NOMO-1 (cell line): ENCODE results near the gene FSIP1.
A peak's percentile ranks its signal among the peaks of the same experiment; 100 is the strongest.

Source experiments
- DNase-seq, 2 experiments: peaks; one replicate each; lab custom pipeline; 2025; ENCODE audit not compliant: unreplicated experiment in 2 of 2; lab: John Stamatoyannopoulos, UW

Gene FSIP1

DNA sequence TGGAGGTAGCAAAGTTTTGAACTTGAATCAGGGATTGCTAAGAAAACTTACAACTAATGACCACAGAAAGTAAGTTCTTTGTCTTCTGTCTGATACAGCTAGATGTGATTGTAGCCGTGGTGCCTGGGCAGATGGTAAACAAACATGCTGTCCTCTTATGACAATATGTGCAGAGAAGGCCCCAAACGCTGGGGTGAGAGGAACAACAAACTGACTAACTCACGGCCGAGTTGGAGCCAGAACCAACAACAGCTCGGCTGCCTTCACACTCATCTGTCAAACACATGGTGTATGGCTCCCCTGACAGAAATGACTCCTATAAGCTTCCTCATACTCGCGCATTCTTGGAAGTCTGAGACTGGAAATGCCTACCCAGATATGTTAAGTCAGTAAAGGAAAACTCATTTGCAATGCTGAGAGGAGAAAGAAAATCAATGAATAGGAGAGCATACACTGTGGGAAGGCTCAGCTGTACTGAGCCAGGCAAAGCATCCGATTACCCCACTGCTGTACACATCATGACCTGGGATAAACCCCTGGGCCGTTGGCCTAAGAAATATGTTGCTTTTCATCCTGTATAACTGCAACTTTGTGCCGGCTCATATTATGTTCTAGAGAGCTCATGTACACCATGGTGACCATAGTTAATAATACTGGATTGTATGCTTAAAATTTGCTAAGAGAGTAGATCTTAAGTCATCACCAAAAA is 196.1 kb downstream of the FSIP1 start:
- DNase-seq, result no peak

DNA sequence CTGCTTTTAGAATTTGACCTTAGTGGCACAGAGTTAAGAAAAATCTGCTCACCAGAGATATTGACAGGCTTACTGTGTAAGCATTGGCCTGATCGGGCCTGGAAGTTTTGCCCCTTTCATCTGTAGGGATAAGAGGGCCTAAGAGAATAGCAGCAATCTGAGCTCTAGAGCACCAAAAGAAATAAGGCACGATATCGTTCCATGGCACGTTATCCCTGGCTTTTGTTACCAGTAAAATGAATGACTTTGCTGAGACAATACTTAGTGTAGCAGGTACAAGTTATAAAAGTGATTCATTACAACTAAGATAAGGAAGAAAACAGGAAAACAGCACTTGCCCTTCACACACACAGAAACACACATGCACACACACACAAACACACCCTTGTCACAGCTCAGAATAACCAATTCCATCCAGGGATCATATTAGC is 196.8 kb downstream of the FSIP1 start:
- no peak for DNase-seq

DNA sequence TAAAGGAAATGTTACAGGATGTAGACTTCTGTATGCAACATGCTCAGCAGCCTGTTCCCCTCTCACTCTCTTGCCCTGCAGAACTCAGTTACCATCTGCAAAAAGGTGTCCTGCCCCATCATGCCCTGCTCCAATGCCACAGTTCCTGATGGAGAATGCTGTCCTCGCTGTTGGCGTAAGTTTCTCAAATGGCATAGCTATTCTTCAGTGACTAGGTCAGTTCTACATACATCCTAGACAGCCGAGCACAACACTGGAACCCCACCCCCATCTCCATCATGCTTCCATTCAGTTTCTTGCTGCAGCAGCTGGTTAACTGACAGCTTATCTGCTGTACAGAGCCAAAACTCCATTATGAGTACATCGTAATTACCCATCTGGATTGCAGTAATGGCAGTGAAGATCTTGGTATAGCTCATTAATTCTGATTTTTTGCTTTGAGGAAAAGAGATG is 197.2 kb downstream of the FSIP1 start:
- DNase-seq, result no peak

DNA sequence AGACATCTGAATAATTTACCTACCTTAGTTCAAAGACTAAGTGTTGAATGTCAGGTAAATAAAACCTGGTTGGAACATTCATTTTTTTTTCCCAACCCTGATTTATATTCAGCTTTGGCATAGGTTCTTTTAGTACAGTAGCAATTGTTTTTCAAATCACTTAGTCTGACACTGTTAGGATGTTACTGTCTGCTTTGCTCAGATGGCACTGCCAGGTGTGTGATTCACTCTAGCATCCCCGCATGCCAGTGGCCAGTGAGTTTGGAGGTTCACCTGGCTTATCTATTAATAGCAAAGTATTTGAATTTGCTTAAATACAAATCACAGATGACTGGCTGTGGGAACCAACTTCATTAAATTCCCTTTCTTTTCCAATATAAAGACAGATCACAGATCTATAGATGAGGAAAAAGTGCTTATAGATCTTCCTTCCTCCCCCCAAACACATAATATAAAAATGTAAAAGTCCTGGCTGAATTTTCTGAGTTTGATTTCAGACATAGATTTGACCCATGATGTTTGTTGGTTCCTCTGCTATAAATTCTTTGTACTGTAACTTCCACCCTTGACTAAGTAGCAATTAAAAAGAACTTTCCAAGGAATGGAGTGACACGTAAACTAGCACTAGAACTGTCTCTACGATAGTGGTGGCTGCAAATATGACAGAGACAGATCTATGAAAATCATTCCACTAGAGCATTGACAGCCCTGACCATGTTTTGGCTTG is 197.8 kb downstream of the FSIP1 start:
- DNase-seq, result no peak

DNA sequence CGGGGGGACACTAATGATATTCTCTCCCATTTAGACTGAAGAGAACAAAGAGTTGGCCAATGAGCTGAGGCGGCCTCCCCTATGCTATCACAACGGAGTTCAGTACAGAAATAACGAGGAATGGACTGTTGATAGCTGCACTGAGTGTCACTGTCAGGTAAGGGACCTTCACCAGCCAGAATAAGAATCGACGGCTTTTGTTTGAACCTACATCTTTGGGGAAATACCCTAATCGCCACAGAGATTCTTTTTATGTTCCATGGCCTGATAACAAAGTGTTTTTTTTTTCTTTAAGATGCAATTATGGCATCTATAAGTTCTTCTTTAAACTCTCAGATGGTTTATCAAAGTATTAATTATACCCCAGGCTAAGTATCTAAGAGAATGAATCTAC is 198.4 kb downstream of the FSIP1 start:
- DNase-seq, result no peak

DNA sequence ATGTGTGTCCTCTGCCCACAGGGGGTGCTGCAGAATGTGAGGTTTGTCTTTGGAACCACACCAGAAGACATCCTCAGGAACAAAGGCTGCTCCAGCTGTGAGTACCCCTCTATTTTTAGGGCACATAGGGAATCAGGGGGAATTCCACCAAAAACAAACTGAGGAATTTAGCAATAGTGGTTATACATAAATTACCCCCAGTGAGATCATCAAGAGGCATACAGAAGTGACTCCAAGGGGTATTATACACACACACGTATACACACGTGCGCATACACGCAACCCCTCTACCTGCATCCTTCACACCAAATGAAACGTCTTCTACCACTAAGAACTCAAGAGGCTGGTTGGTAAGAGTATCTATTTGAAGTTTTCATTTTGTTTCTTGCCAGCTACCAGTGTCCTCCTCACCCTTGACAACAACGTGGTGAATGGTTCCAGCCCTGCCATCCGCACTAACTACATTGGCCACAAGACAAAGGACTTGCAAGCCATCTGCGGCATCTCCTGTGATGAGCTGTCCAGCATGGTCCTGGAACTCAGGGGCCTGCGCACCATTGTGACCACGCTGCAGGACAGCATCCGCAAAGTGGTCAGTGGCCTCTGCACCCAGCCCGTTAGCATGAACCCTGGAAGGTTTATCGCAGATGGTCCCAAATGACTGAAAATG is 198.9 kb downstream of the FSIP1 start:
- no peak for DNase-seq

DNA sequence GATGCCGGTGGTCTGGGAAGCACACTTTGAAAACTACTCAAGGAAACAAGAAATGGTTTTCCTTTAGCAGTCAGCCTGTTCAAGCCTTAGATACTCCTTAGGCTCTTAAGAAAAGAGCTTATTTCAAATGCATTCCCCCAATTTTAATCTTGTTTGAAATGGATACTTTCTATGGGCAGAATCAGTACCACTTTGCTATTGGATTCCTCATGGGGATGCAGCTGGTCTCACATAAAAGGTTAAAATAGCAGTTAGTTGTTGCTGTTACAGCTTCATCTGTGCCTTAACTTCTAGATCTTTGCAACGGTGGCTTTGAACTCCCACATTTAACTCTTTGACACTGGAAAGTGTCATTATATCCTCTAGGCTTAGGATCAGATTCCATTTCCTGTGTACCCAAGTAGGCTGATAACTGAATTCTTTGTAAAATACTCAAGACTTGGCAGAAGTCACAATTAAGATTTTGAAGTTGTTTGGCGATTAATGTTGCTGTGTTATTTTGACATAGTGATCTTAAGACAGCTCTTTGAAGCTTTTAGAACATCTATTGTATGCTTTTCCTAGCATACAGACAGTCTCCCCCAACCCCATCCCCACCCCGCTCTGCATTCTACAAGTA is 199.6 kb downstream of the FSIP1 start:
- DNase-seq, result peak; percentile 8 to 16

DNA sequence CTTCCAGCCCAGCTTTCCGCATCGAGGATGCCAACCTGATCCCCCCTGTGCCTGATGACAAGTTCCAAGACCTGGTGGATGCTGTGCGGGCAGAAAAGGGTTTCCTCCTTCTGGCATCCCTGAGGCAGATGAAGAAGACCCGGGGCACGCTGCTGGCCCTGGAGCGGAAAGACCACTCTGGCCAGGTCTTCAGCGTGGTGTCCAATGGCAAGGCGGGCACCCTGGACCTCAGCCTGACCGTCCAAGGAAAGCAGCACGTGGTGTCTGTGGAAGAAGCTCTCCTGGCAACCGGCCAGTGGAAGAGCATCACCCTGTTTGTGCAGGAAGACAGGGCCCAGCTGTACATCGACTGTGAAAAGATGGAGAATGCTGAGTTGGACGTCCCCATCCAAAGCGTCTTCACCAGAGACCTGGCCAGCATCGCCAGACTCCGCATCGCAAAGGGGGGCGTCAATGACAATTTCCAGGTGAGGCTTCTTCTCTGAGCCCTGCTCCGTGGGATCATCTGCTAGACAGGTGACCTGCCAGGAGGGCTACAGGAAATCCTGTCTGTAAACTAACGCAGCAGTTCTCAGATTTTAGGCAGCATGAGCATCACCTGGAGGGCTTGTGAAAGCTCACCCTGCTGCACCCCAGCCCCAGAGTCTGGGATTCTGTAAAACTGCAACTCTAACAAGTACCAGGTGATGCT is 200.2 kb downstream of the FSIP1 start:
- DNase-seq, result no peak

DNA sequence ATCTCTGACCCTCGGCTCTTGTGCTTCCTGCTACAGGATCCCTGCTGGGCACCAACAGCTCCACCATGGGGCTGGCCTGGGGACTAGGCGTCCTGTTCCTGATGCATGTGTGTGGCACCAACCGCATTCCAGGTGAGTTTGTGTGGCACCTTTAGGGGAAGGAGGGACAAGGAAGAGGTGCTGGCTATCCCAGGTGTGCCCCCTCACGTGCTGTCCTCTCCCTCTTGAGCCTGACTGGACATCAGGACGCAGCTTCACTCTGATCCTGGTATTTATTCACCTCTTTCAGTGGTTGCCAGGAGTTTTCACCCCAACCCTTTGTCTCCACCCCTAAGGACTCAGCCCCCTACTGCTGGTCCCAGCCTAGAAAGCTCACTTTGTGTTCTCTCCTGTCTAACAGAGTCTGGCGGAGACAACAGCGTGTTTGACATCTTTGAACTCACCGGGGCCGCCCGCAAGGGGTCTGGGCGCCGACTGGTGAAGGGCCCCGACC is 200.8 kb downstream of the FSIP1 start:
- DNase-seq, result peak; percentile 33 to 46

DNA sequence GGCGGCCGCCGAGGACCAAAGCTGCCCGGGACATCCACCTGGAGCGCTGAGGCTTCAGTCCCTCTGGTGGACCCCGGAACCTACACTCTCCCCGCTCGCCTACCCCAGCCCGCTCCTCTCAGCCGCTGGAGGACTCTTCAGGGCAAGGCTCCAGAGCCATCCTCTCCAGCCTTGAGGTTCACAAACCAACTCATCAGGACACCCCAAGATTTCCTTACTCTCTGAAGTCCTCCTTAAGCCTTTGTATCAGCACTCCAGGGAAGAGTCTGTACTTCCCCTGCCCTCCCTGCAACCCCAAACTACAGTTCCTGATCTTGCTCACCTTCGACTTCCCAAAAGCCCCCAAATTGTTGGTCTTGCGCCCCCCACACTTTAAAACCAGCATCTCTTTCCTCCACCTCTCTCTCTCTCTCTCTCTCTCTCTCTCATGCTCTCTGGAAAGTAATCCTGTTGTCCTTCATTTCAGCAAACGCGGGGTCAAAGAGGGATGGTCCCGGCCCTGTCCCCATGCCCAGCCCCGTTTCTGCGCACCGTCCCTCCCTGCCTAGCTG is 201.3 kb downstream of the FSIP1 start:
- no peak for DNase-seq

DNA sequence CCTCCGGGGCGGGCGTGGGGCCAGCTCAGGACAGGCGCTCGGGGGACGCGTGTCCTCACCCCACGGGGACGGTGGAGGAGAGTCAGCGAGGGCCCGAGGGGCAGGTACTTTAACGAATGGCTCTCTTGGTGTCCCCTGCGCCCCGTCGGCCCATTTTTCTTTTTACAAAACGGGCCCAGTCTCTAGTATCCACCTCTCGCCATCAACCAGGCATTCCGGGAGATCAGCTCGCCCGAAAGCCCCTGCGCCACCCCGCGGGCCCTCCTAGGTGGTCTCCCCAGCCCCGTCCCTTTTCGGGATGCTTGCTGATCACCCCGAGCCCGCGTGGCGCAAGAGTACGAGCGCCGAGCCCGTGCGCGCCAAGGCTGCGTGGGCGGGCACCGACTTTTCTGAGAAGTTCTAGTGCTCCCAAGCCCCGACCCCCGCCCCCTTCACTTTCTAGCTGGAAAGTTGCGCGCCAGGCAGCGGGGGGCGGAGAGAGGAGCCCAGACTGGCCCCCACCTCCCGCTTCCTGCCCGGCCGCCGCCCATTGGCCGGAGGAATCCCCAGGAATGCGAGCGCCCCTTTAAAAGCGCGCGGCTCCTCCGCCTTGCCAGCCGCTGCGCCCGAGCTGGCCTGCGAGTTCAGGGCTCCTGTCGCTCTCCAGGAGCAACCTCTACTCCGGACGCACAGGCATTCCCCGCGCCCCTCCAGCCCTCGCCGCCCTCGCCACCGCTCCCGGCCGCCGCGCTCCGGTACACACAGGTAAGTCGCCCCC is 202.0 kb downstream of the FSIP1 start, which contains the start of gene THBS1:
Gene THBS1 (plus strand): TSS at position 595 of the 757 bp plus-strand sequence. CDS start 779 bp downstream, outside the sequence.
- DNase-seq, result peak; percentile 30 to 50

DNA sequence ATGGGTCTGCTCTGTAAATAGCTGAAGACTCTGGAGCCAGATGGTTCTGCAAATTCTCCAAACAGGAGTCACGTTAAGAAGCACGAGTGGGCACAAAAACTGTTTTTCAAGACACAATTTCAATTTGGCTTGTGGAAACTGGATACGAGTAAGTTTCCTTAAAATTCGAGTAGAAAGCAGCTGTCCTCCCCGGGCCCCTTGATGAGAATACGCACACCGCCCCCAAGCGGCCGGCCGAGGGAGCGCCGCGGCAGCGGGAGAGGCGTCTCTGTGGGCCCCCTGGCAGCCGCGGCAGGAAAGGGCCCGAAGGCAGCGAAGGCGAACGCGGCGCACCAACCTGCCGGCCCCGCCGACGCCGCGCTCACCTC is 202.5 kb downstream of the FSIP1 start:
- DNase-seq, result peak; percentile 82 to 86

DNA sequence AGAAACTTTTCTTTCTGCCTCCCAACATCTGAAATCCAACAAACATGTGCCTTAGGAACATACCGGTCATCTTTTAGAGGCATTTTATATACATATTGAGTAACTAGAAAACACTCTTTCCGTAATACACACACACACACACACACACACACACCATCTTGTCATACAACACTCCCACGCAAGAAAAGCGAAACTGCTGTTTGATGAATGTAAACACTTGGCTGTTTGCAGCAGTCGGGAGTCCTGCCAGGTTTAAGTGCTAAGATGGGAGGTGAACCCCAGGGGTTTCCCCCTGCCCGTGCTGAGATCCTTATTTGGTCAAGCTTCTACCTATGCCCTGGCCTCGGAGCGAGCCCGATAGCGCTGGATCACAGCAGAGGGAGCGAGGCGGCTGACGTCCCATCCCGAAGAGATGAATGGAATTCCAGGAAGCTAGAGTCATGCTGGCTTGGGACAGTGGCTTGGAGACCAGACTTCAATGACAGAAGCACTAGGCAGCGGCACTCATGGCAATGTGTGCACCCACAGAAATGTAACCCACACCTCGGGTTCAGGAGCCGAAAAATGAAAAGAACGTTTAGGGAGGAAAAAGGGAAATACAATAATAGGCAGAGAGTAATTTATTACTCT is 203.0 kb downstream of the FSIP1 start:
- DNase-seq, result no peak

DNA sequence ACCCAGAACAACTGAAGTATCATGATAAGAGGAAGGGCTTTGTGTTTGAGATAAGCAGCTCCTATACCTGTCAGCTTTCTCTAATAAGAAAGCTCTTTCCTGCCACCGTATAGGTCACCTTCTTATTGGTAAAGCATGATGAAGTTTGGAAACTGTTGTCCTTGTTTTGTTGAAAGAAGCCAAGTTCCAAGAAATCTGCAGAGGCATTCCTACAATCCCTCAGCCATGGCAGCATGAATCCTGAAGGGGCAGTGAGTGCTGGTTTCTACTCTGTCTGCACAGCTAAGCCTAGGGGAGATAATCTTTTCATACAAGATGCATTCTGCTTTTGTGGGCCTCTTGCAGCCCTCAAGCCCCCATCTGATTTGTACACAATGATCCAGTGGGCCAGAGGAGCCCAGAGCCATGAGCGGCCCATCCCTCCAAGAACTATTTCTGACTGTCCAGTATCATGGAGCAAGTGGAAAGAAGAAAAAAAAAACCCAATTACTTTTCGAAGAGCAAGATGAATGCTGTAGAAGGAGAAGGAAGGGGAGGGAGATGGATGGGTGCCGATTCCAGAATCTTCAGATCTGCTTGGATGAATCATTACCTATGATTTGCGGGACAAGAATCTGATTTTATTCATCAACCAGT is 203.7 kb downstream of the FSIP1 start:
- no peak for DNase-seq

DNA sequence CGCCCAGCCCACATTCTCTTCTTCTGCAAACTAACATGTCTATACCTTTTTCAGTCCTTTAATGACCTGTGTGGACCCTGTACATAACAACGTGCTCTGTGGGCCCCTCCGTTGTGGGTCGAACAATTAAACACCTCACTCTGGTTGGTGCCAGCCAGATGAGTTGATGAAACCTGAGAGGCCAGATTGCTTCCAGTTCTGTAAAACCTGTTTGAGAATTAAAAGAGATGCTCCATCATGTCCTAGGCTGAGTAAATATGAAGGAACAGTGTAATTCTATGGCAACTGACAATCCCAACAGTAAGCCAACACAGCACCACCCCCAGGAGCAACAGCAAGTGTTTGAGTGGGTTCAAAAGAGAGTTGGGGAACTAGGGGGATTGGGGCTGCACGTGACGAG is 207.5 kb downstream of the FSIP1 start:
- no peak for DNase-seq

DNA sequence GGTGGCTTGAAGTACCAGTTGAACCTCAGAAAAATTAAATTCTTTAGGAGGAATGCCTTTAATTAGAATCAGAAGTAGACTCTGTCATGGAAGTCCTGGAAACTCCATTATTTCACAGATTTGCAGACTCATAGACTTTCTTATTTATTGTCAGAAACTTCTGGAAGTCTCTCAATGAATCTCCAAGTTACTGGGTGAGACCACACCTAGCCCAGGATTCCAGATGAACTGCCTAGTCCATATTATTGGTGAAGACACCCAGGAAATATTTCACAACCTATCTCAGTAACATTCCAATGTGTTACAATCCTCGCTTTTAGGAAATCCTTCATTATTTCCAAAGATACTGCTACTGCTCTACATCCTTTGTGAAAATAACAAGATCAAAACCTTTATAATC is 208.2 kb downstream of the FSIP1 start:
- DNase-seq, result no peak

DNA sequence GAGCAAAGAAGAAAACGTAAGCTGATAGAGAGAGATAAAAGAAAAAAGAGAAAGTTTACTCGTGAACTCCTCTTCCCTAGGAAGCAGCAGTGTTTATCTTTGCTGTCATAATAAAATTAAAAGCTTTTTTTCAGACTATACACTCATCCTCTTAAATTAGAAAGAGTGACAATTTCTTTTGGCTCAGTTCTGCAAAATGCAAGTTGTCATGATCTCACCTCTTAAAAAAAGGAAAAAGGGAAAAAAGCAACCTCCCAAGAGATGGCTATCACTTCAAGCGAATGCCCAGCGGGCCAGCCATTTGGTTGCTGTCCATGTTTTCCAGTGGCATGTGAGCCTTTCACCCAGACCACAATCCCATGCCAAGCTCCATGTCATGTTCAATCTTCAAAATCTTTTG is 208.8 kb downstream of the FSIP1 start:
- no peak for DNase-seq

DNA sequence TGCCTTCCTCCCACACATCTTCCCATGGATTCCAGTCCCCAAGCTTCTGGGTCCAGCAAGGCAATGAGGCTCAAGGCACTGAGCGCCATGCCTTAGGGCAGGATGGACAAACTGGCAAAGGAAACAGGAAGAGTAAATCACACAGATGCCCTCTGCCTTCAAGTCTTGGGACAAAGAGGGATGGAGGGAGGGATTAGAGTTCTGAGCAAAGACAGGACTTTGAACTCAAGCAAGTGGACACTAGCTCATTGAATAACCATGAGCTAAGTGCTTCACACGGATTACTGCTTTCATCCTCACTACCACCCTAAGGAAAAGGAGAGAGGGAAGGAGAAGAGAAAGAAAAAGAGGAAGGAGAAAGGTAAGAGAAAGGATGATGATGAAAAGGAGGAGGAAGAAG is 209.4 kb downstream of the FSIP1 start:
- DNase-seq, result no peak

DNA sequence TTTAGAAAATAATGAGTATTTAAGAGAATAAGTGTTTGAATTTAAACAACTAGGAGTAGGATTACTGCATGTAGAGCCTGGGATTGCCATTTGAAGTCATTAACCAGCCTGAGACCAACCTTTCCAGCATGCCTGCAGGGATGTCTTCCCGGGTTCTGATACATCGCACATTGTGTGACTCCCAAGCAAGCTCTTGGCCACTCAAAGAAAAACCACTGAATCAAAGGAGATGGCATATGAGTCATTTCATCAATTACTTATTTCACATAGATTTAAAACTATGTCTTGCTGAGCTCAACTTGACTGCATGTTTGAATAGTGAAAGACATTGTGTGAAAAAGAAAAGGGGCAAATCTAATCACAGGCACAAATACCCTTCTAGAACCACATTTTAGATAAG is 216.8 kb downstream of the FSIP1 start:
- no peak for DNase-seq
